GM19372 (cell line): ENCODE data around the gene APLP2.
A peak's percentile ranks its signal among the peaks of the same experiment; 100 is the strongest.
"Not testable (repeated sequence)": the region's sequence is repeated elsewhere in the genome, so short reads cannot be mapped to it uniquely, and the experiment has no call there.

ENCODE experiments used
- ATAC-seq: cut with Tn5 transposase; IDR thresholded peaks from one replicate; pipeline ENCODE4 v1.9.1; 2021; ENCODE audit warnings: mild to moderate bottlenecking, low read depth, moderate library complexity; ENCODE audit not compliant: unreplicated experiment

The APLP2 gene

DNA sequence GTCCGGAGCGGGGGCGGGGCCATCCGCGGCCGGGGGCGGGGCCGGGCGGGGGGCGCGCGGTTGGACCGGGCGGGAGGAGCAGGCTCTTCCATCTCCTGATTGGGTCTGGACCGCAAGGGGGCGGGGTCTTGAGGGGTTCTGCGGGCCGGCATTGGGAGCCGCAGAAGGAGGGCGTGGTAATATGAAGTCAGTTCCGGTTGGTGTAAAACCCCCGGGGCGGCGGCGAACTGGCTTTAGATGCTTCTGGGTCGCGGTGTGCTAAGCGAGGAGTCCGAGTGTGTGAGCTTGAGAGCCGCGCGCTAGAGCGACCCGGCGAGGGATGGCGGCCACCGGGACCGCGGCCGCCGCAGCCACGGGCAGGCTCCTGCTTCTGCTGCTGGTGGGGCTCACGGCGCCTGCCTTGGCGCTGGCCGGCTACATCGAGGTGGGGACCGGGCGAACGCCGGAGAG is at the start of gene APLP2:
Gene APLP2 (plus strand): TSS at position 236 of the 450 bp plus-strand sequence. CDS start 84 bp downstream, at position 320.
- peak; percentile 90 for ATAC-seq

DNA sequence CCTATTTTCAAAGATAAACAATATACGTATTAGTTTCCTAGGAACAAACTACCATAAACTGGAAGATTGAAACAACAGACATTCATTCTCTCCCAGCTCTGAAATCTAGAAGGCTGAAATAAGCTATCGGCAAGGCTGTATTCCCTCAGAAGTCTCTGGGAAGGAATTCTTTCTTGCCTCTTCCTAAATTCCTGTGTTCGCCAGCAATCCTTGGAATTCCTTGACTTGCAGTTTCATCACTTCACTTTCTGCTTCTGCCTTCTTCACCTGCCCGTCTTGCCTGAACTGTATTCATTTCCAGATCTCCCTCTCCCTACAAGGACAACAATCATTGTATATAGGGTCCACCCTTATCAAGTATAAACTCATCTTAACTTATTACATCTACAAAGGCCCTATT is 49.4 kb upstream of the APLP2 start:
- ATAC-seq = no peak

- not testable (repeated sequence) for ATAC-seq
Measured at GRCh38 chr11:130021606-130022005, 48.1 kb upstream of the APLP2 start.

GRCh38 chr11:130022799-130023198 is 46.9 kb upstream of the APLP2 start:
- ATAC-seq = peak; percentile 32

DNA sequence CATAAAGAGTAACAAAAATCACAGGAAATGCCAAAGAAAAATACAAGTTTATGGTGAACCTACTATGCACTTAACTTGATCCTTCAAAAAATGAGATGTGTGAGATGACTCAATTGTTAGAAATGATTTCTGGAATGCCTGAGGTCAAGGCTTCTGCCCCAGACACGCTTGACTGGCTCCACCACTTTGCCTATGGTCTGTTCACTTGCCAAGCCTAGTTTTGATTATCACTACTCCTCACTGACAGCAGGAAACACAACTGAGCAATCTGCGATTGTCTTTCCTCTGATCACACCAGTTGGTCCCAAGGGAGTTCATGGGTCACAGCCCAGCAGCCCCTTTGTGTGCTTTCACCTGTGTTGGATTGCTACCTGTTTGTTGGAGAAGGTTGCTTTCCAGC is 46.5 kb upstream of the APLP2 start:
- ATAC-seq = peak; percentile 84

DNA sequence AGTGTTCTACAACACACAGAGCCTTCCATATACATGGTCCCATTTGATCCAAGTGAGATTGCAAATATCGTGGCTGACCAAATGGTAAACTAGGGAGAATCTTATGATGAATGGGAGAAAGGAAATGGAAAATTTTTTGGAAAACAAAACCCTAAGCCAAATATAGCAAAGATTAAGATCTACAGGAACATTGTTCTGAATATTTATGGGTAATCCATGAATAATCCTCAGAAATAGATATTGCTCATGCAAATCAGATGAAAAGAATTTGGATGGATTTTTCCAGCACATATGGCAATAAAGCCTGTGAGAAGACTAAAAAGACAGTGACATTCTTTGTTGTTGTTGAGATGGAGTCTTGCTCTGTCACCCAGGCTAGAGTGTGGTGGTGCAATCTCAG is 45.3 kb upstream of the APLP2 start:
- ATAC-seq = no peak

GRCh38 chr11:130025371-130025770 is 44.3 kb upstream of the APLP2 start:
- no peak for ATAC-seq

- no peak for ATAC-seq
Measured at GRCh38 chr11:130029137-130029536, 40.6 kb upstream of the APLP2 start.

DNA sequence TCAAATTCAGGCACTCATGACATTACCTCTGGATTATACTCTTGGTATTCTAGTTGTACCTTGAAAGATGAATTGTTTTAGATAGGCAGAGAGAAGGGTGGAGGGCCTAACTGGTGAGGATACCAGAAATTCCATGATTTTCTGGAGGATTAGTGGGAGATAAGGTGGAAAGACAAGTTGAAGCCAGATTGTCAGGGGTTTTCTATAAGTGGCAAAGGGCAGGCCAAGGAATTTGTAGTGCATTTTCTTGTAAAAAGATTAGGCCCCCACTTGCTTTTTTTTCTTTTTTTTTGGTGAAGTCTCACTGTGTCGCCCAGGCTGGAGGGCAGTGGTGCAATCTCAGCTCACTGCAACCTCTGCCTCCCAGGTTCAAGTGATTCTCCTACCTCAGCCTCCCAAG is 38.6 kb upstream of the APLP2 start:
- no peak for ATAC-seq

GRCh38 chr11:130031945-130032344 is 37.7 kb upstream of the APLP2 start:
- no peak for ATAC-seq

DNA sequence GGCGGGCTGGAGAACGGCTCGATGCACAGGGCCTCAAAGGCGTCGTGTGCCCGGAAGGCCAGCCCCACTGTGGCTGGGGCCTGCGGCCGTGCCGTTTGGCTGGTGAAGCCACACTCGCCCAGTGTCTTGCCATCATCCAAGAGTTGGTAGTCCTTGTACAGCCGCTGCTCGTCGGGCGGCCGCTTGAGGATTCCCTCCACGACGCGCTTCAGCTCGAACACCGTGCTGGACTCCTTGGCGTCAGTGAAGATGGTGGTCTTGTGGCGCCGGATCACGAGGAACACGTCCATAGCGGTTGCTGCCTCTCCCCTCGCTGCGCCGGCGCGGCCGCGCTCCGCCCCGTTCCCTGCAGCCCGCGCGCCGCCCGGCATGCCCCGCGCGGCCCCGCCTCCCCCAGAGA is 36.8 kb upstream of the APLP2 start:
- ATAC-seq = no peak

- no peak for ATAC-seq
Measured at GRCh38 chr11:130034236-130034635, 35.5 kb upstream of the APLP2 start.

- no peak for ATAC-seq
Measured at GRCh38 chr11:130037058-130037457, 32.6 kb upstream of the APLP2 start.

DNA sequence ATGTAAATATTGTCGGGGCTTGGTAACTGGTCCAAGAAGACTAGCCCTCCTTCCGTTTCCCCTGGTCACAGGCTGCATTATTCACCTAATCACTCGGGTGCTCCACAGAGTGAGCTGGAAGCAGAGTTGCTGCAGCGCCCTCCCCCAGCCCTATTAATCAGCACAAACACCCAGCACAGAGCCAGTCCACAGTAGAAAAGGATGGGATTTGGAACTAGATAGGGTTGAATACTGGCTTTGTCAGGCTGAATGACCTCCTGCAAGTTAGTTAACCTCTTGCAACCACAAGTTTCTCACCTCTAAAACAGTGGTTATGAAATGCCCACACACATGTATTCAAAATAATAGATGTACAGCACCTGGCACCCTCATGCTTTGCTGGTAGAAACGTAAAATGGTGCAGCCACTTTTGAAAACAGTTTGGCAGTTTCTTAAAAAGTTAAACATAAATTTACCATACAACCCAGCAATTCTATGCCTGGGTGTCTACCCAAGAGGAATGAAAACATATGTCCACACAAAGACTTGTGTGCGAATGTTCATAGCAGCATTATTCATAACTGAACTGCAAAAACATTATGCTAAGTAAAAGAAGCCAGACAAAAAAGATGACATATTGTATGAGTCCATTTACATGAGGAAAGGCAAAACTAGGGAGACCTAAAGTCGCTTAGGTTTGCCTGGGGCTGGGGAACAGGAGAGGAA is 31.7 kb upstream of the APLP2 start:
- ATAC-seq = no peak

- no peak for ATAC-seq
Measured at GRCh38 chr11:130040281-130040940, 29.3 kb upstream of the APLP2 start.

DNA sequence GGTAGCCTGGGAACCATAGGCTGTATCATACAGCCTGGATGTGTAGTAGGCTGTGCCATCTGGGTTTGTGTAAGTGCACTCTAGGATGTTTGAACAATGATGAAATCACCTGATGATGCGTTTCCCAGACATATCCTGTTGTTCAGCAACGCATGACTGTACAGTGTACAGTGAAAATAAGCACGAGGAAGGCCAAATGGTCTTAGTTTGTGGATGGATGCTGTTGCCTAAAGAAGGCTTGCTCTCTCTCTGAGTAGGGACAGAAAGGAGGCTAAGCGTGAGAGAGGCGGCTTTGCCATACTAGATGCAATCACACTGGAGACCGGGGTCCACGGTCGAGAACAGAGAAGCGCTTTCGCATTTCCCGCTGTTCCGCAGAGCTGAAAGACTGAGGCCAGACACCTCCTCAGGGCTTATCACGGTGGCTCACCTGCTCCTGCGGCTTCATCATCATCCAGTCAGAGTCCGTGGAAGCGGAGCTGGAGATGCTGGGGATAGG is 27.6 kb upstream of the APLP2 start:
- ATAC-seq = no peak

GRCh38 chr11:130043575-130043974 is 26.1 kb upstream of the APLP2 start:
- no peak for ATAC-seq

DNA sequence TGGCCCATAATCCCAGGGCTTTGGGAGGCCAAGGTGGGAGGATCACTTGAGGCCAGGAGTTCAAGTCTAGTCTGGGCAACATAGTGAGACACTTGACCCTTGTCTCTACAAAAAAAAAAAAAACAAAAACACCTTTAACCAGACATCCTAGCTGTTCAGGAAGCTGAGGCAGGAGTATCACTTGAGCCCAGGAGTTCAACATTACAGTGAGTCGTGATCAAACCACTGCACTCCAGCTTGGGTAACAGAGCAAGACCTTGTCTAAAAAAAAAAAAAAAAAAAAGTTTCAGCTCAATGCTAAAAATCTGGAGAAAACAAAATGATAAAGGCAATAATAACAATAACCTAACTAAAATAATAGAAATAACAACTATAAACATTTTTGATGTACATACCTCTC is 22.6 kb upstream of the APLP2 start:
- ATAC-seq = no peak

- ATAC-seq = no peak
Measured at GRCh38 chr11:130049328-130049771, 20.3 kb upstream of the APLP2 start.

- ATAC-seq = no peak
Measured at GRCh38 chr11:130050257-130050656, 19.4 kb upstream of the APLP2 start.

DNA sequence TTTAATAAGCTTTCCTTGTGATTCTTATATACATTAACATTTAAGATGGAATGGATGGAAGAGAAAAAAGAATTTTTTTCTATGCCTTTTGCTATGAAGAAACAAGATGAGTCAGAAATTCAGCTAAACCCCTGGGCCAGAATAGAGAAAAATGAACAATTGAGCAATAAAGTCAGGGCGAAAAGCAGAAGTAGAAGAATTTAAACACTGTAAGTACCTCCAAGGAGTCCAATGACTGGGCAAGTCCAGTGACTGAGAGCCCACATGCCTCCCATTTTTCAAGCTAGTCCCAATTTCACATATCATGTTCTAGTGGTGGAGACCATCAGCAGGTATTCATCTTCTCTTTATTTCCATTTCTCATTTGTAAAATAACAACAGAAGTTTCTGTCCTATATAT is 18.6 kb upstream of the APLP2 start:
- no peak for ATAC-seq

DNA sequence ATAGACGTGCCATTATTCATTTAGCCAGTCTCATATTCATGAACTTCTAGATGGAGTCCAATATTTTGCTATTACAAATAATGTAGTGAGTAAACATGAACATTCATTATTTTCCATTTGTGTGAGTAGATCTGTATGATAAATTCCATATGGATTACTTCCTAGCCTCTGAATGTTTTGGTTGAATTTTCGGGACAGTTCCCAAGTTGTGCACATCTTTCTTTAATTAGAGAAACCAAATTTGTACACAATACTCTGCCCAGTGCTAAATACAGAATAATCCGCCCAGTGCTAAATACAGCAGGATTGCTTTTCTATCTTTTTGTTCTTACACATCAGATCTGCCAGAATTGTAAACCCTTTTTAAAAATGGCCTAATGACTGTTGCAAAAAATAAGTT is 17.1 kb upstream of the APLP2 start:
- ATAC-seq = no peak
